EH (cell line): Measurements from ENCODE around the gene DRGX.
A peak's percentile ranks its signal among the peaks of the same experiment; 100 is the strongest.

Experiments
- DNase-seq: peaks from one replicate; pipeline ENCODE4 v3.0.0-alpha.2; 2015; ENCODE audit warnings: low read depth

The DRGX gene

GRCh38 chr10:49381111-49381900 lies 14.6 kb downstream of the DRGX start:
- DNase-seq = no peak

GRCh38 chr10:49379596-49380410 lies 16.1 kb downstream of the DRGX start:
- peak; percentile 12 for DNase-seq

GRCh38 chr10:49377256-49377655 lies 18.6 kb downstream of the DRGX start:
- DNase-seq = no peak

- DNase-seq = no peak
These were observed 20.3 kb downstream of the DRGX start for GRCh38 chr10:49375611-49376010.

GRCh38 chr10:49374740-49375139 lies 21.1 kb downstream of the DRGX start:
- DNase-seq = no peak

GRCh38 chr10:49373361-49373760 lies 22.5 kb downstream of the DRGX start:
- DNase-seq = no peak

GRCh38 chr10:49371967-49372366 lies 23.9 kb downstream of the DRGX start:
- no peak for DNase-seq

GRCh38 chr10:49370326-49371100 lies 25.4 kb downstream of the DRGX start:
- DNase-seq = no peak

GRCh38 chr10:49369216-49370162 lies 26.4 kb downstream of the DRGX start:
- peak; percentile 43 for DNase-seq

GRCh38 chr10:49368256-49368655 lies 27.6 kb downstream of the DRGX start:
- DNase-seq = no peak

- peak; percentile 18 for DNase-seq
These were observed 28.3 kb downstream of the DRGX start for GRCh38 chr10:49367600-49367999.

GRCh38 chr10:49366460-49366859 lies 29.4 kb downstream of the DRGX start:
- DNase-seq = no peak

- peak; percentile 7 for DNase-seq
These were observed 30.0 kb downstream of the DRGX start for GRCh38 chr10:49365675-49366415.

GRCh38 chr10:49365275-49365674 lies 30.6 kb downstream of the DRGX start:
- no peak for DNase-seq

GRCh38 chr10:49364747-49365146 lies 31.1 kb downstream of the DRGX start:
- DNase-seq = no peak

- no peak for DNase-seq
These were observed 31.8 kb downstream of the DRGX start for GRCh38 chr10:49364051-49364450.

GRCh38 chr10:49363309-49364031 lies 32.4 kb downstream of the DRGX start:
- no peak for DNase-seq

- DNase-seq = no peak
These were observed 33.2 kb downstream of the DRGX start for GRCh38 chr10:49362596-49363260.
